Mesendoderm (in vitro differentiated cells): ENCODE data around the gene TBXAS1.

Experiments used
- DNase-seq: peaks from one replicate; pipeline ENCODE4 v3.0.0; 2013
- H2AK5ac ChIP-seq: 2 replicates; pipeline ENCODE4 v1.6.1; 2013; ENCODE audit warnings: low read length, inconsistent platforms
- H2BK120ac ChIP-seq: 2 replicates; pipeline ENCODE4 v1.6.1; 2013; ENCODE audit warnings: low read depth, mild to moderate bottlenecking, low read length, moderate library complexity, mixed read lengths
- H2BK15ac ChIP-seq: replicated peaks from 2 replicates; pipeline ENCODE4 v1.6.1; 2013; ENCODE audit warnings: low read depth, mild to moderate bottlenecking, moderate library complexity
- H2BK5ac ChIP-seq: 2 replicates; pipeline ENCODE4 v1.6.1; 2013; ENCODE audit warnings: low read length, inconsistent platforms
- H3K18ac ChIP-seq: 2 replicates; pipeline ENCODE4 v1.6.1; 2013; ENCODE audit warnings: mild to moderate bottlenecking, low read length, mixed read lengths
- H3K23ac ChIP-seq: one replicate; pipeline ENCODE4 v1.6.1; 2013; ENCODE audit warnings: low read length
- H3K27ac ChIP-seq: 2 replicates; pipeline ENCODE4 v1.5.1; 2013; ENCODE audit warnings: low read depth, mild to moderate bottlenecking, inconsistent platforms, low read length, moderate library complexity
- H3K27me3 ChIP-seq: 2 replicates; pipeline ENCODE4 v1.6.1; 2013; ENCODE audit warnings: low read length, control low read depth, mild to moderate bottlenecking, inconsistent platforms; ENCODE audit not compliant: insufficient read depth, poor library complexity
- H3K36me3 ChIP-seq: 2 replicates; pipeline ENCODE4 v1.6.1; 2013; ENCODE audit warnings: low read length, inconsistent platforms; ENCODE audit not compliant: control insufficient read depth, insufficient read depth
- H3K4ac ChIP-seq: one replicate; pipeline ENCODE4 v1.6.1; 2013; ENCODE audit warnings: low read depth, mild to moderate bottlenecking, low read length, moderate library complexity
- H3K4me1 ChIP-seq: 2 replicates; pipeline ENCODE4 v1.6.1; 2013; ENCODE audit warnings: low read depth, low read length, inconsistent platforms; ENCODE audit not compliant: control insufficient read depth
- H3K4me2 ChIP-seq: 2 replicates; pipeline ENCODE4 v1.6.1; 2013; ENCODE audit warnings: low read length
- H3K4me3 ChIP-seq: 2 replicates; pipeline ENCODE4 v1.5.1; 2013; ENCODE audit warnings: mild to moderate bottlenecking, low read length
- H3K56ac ChIP-seq: one replicate; pipeline ENCODE4 v1.6.1; 2013; ENCODE audit warnings: low read length
- H3K79me1 ChIP-seq: 2 replicates; pipeline ENCODE4 v1.6.1; 2013; ENCODE audit warnings: low read length, inconsistent platforms
- H3K79me2 ChIP-seq: 2 replicates; pipeline ENCODE4 v1.6.1; 2013; ENCODE audit warnings: mild to moderate bottlenecking, low read length; ENCODE audit not compliant: control insufficient read depth, insufficient read depth
- H3K9ac ChIP-seq: 2 replicates; pipeline ENCODE4 v1.6.1; 2013; ENCODE audit warnings: low read length, inconsistent platforms
- H4K5ac ChIP-seq: one replicate; pipeline ENCODE4 v1.6.1; 2013; ENCODE audit warnings: low read length
- H4K8ac ChIP-seq: one replicate; pipeline ENCODE4 v1.6.1; 2013; ENCODE audit warnings: low read depth, mild to moderate bottlenecking, control low read depth, low read length, moderate library complexity
- WGBS: extraction: QIAGEN DNeasy Blood & Tissue Kit; methylation state at CpG from one replicate; pipeline ENCODE4 v1.1.7; 2013; ENCODE audit warnings: low lambda C conversion rate, missing lambda C conversion rate; ENCODE audit not compliant: insufficient coverage; ENCODE audit errors: extremely low coverage; 5-methylcytosine and 5-hydroxymethylcytosine counted together

TBXAS1 gene

GRCh38 chr7:140060788-140061606 is 231.9 kb downstream of the TBXAS1 start:
- H3K4ac ChIP-seq, result no peak overlapping the region
- H3K4me2 ChIP-seq, result no peak overlapping the region
- H3K27me3 ChIP-seq, result peaks cover 4% of the 10 kb centered on the region
- no peak overlapping the region for H4K8ac ChIP-seq
- DNase-seq, result no peak
- H2BK120ac ChIP-seq, result no peak overlapping the region
- H3K18ac ChIP-seq, result no peak overlapping the region
- H3K4me1 ChIP-seq, result no peaks in the 10 kb centered on the region
- no peak overlapping the region for H2BK5ac ChIP-seq
- no peaks in the 10 kb centered on the region for H3K79me1 ChIP-seq
- H3K27ac ChIP-seq, result no peak overlapping the region
- no peak overlapping the region for H2BK15ac ChIP-seq
- H3K56ac ChIP-seq, result no peak overlapping the region
- no peak overlapping the region for H4K5ac ChIP-seq
- no peak overlapping the region for H3K23ac ChIP-seq
- no peaks in the 10 kb centered on the region for H3K36me3 ChIP-seq
- no peak overlapping the region for H3K4me3 ChIP-seq
- no CpG with 5 or more reads among the region's 11 CpGs for WGBS
- no peak overlapping the region for H3K9ac ChIP-seq
- no peaks in the 10 kb centered on the region for H3K79me2 ChIP-seq
- no peak overlapping the region for H2AK5ac ChIP-seq

DNA sequence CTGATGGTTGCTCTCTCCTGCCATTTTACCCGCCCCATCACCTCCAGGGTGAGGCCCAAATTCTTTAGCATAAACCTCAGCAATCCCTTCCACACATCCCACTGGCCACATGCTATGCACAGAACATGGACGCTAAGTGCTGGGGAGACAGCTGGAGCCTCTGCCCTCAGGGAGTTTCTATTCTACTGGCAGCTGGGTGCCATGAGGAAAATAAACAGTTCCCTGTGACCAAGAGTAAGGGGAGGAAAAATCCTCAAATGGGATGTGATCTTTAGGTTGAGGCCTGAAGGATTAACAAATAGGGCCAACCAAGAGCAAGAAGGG is 232.5 kb downstream of the TBXAS1 start:
- Histone ChIP-seq H4K5ac (no peak overlapping the region), H3K27ac (no peak overlapping the region), H3K4me3 (no peak overlapping the region), H3K79me2 (no peaks in the 10 kb centered on the region), H2AK5ac (no peak overlapping the region), H2BK15ac (no peak overlapping the region), H3K4me1 (no peaks in the 10 kb centered on the region), H3K23ac (no peak overlapping the region), H2BK5ac (no peak overlapping the region), H3K79me1 (no peaks in the 10 kb centered on the region), H3K4me2 (no peak overlapping the region), H4K8ac (no peak overlapping the region), H2BK120ac (no peak overlapping the region), H3K9ac (no peak overlapping the region), H3K4ac (no peak overlapping the region), H3K56ac (no peak overlapping the region), H3K27me3 (peaks cover 4% of the 10 kb centered on the region), H3K36me3 (no peaks in the 10 kb centered on the region), H3K18ac (no peak overlapping the region)
- no peak for DNase-seq
- WGBS, result no CpG with 5 or more reads among the region's 2 CpGs

- Histone ChIP-seq H2BK5ac (no peak overlapping the region), H3K4me1 (no peaks in the 10 kb centered on the region), H3K18ac (peak overlapping the region; percentile 11), H3K9ac (peak overlapping the region; percentile 62), H3K27ac (no peak overlapping the region), H2BK15ac (no peak overlapping the region), H3K36me3 (no peaks in the 10 kb centered on the region), H2AK5ac (no peak overlapping the region), H4K8ac (no peak overlapping the region), H3K27me3 (peaks cover 4% of the 10 kb centered on the region), H3K4me3 (no peak overlapping the region), H3K56ac (peak overlapping the region; percentile 88), H3K4me2 (peak overlapping the region; percentile 70), H3K4ac (no peak overlapping the region), H4K5ac (no peak overlapping the region), H2BK120ac (no peak overlapping the region), H3K79me2 (no peaks in the 10 kb centered on the region), H3K79me1 (no peaks in the 10 kb centered on the region), H3K23ac (no peak overlapping the region)
- WGBS, result no CpG with 5 or more reads among the region's 32 CpGs
- DNase-seq, result no peak
Observed at GRCh38 chr7:140062118-140062527, 233.1 kb downstream of the TBXAS1 start.

GRCh38 chr7:140062528-140063299 is 233.7 kb downstream of the TBXAS1 start, which contains the start of gene PARP12:
Gene PARP12, minus strand, starts transcription at chr7:140062951. Its CDS starts 104 bp downstream, at chr7:140062847.
- peaks cover 4% of the 10 kb centered on the region for H3K27me3 ChIP-seq
- no peaks in the 10 kb centered on the region for H3K36me3 ChIP-seq
- no CpG with 5 or more reads among the region's 106 CpGs for WGBS
- H3K56ac ChIP-seq, result peak within 1 kb of the TSS; percentile 88
- no peaks in the 10 kb centered on the region for H3K4me1 ChIP-seq
- H3K4me3 ChIP-seq, result peak within 1 kb of the TSS; percentile 32
- no peak within 1 kb of the TSS for H2BK120ac ChIP-seq
- no peak within 1 kb of the TSS for H3K4ac ChIP-seq
- no peak within 1 kb of the TSS for H3K23ac ChIP-seq
- no peak within 1 kb of the TSS for H3K27ac ChIP-seq
- peak within 1 kb of the TSS; percentile 70 for H3K4me2 ChIP-seq
- H4K5ac ChIP-seq, result no peak within 1 kb of the TSS
- no peak within 1 kb of the TSS for H2BK5ac ChIP-seq
- peak within 1 kb of the TSS; percentile 62 for H3K9ac ChIP-seq
- H3K79me1 ChIP-seq, result no peaks in the 10 kb centered on the region
- H3K18ac ChIP-seq, result peak within 1 kb of the TSS; percentile 43
- peak; percentile 74 for DNase-seq
- H4K8ac ChIP-seq, result no peak within 1 kb of the TSS
- H2BK15ac ChIP-seq, result no peak within 1 kb of the TSS
- H3K79me2 ChIP-seq, result no peaks in the 10 kb centered on the region
- no peak within 1 kb of the TSS for H2AK5ac ChIP-seq

- no peak overlapping the region for H3K9ac ChIP-seq
Observed at GRCh38 chr7:140067052-140067451, 238.0 kb downstream of the TBXAS1 start.

More at GRCh38 chr7:140067052-140067451, 238.0 kb downstream of the TBXAS1 start:
- Histone ChIP-seq H3K56ac (no peak overlapping the region), H3K27me3 (peaks cover 4% of the 10 kb centered on the region), H3K18ac (no peak overlapping the region), H3K4me3 (no peak overlapping the region), H3K23ac (no peak overlapping the region), H2BK15ac (no peak overlapping the region), H2BK120ac (no peak overlapping the region), H3K4me1 (no peaks in the 10 kb centered on the region), H3K27ac (no peak overlapping the region), H3K79me1 (no peaks in the 10 kb centered on the region), H2AK5ac (no peak overlapping the region), H4K8ac (no peak overlapping the region), H3K4me2 (no peak overlapping the region), H3K36me3 (no peaks in the 10 kb centered on the region), H3K4ac (no peak overlapping the region), H3K79me2 (no peaks in the 10 kb centered on the region), H4K5ac (no peak overlapping the region), H2BK5ac (no peak overlapping the region)
- WGBS, result no CpG with 5 or more reads among the region's 2 CpGs
- DNase-seq, result no peak
